DOHH2 (cell line): Measurements from ENCODE around the gene SPON1.

Experiments
- EZH2phosphoT487 ChIP-seq: fragments of 200-600 bp; sonication (generic); IDR thresholded peaks from 2 replicates; pipeline ENCODE4 v1.6.1; 2017; ENCODE audit warnings: borderline replicate concordance, mild to moderate bottlenecking, antibody characterized with exemption, low read length, moderate library complexity, mixed read lengths
- TF ChIP-seq, protein P1 (sequence below): fragments of 200-600 bp; sonication (generic); IDR thresholded peaks from one replicate; pipeline ENCODE4 v1.5.1; 2014; ENCODE audit warnings: antibody characterized with exemption, mild to moderate bottlenecking, low read depth, low read length; ENCODE audit not compliant: poor library complexity, severe bottlenecking

DNA sequence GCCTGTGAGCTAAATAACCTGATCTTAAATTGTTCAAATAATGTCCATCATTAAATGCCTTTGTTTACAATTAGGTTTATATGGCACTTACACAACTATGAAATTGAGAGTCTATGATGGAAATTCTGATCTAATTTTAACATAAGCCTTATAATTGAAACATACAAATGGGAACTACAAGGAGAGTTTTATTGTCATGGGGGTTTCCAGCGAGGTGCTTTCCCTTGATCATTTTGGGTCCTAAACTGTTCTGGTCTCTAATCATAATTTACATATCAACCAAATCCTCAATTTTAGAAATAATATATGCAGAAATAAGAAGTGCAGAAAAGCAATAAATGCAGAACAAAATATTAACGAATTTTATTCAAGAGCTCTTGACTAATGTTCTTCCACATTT lies 351.6 kb downstream of the SPON1 start:
- TF ChIP-seq, protein P1, sequence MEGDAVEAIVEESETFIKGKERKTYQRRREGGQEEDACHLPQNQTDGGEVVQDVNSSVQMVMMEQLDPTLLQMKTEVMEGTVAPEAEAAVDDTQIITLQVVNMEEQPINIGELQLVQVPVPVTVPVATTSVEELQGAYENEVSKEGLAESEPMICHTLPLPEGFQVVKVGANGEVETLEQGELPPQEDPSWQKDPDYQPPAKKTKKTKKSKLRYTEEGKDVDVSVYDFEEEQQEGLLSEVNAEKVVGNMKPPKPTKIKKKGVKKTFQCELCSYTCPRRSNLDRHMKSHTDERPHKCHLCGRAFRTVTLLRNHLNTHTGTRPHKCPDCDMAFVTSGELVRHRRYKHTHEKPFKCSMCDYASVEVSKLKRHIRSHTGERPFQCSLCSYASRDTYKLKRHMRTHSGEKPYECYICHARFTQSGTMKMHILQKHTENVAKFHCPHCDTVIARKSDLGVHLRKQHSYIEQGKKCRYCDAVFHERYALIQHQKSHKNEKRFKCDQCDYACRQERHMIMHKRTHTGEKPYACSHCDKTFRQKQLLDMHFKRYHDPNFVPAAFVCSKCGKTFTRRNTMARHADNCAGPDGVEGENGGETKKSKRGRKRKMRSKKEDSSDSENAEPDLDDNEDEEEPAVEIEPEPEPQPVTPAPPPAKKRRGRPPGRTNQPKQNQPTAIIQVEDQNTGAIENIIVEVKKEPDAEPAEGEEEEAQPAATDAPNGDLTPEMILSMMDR, result no peak
- no peak for TF ChIP-seq EZH2phosphoT487
